ENCODE measurements around the gene C2orf68.
"Not testable (repeated sequence)": the region's sequence is repeated elsewhere in the genome, so short reads cannot be mapped to it uniquely, and the experiment has no call there.

The C2orf68 gene

GRCh38 chr2:85579266-85579935 is 32.5 kb downstream of the C2orf68 start:
- no peak for DNase-seq (ENCODE audit: low spot score)

- no peak for DNase-seq (ENCODE audit: low spot score)
Observed at GRCh38 chr2:85578243-85579180, 33.4 kb downstream of the C2orf68 start.

GRCh38 chr2:85577386-85578242 is 34.3 kb downstream of the C2orf68 start, which contains the start of gene VAMP8:
TSS of gene VAMP8 (plus strand) at chr2:85577586. CDS start at chr2:85577647, 61 bp downstream.
- DNase-seq (ENCODE audit: low spot score): no peak

GRCh38 chr2:85577063-85577385 is 34.8 kb downstream of the C2orf68 start:
- no peak for DNase-seq (ENCODE audit: low spot score)

GRCh38 chr2:85575739-85576138 is 36.1 kb downstream of the C2orf68 start:
- no peak for DNase-seq (ENCODE audit: low spot score)

GRCh38 chr2:85566265-85566664 is 45.6 kb downstream of the C2orf68 start:
- DNase-seq (ENCODE audit: low spot score): no peak

- DNase-seq (ENCODE audit: low spot score): no peak
Observed at GRCh38 chr2:85564144-85564563, 47.7 kb downstream of the C2orf68 start.

GRCh38 chr2:85561280-85562212 is 50.3 kb downstream of the C2orf68 start, which contains the start of gene GGCX:
TSS of gene GGCX (minus strand) at chr2:85561493. CDS start at chr2:85561428, 65 bp downstream.
- DNase-seq (ENCODE audit: low spot score): peak; percentile 95

DNA sequence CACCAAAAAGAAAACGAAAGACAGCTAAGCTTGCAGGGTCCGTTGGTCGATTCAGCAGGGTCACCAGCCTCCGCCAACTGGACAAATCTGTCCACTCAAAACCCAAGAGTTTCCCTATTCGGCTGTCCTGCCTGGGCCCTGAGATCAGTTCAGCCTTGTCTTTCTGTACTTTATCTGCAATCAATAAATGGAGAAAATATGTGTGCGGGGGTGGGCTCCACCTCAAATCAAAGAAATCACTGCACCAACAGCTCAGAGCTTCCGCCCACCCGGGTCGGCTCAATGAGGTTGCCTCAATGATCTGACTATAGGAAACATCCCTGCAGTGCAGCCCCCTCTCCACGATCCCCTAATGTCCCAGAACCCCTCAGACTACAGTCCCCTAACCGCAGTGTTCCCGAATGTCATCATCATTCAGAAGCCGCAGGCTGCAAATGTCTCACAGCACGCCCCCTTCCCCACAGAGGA is 51.0 kb downstream of the C2orf68 start:
- DNase-seq (ENCODE audit: low spot score): no peak

GRCh38 chr2:85560403-85560726 is 51.5 kb downstream of the C2orf68 start:
- DNase-seq (ENCODE audit: low spot score): not testable (repeated sequence)

DNA sequence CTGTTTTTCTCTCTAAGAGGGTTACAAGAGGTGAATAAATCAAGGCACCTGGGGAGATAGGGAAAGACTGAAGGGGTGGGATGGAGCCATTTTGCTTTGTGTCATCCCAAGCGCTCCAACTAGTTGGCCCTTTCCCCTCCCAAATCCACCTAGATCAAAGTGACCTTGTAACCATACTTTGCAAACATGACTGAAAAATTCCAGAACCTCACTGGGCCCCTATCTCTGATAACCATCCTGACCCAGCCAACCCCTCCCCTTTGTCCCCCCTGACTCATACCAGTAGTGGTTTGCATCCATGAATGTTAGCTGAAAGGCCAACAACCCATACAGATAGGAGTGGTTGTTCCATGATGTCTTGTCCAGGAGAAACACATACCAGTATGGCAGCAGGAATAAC is 53.7 kb downstream of the C2orf68 start:
- no peak for DNase-seq (ENCODE audit: low spot score)

DNA sequence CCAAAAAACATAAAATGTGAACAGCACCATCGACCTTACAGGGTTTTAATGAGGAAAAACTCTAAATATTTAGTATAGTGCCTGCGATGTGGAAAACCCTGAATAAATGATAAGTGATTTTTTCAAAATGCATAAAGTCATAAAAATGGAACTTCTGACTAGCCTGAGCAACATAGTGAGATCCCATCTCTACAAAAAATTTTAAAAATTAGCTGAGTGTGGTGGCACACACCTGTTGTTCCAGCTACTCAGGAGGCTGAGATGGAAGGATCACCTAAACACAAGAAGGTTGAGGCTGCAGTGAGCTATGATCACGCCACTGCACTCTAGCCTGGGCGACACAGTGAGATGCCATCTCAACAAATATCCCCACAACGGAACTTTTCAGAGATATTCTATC is 54.7 kb downstream of the C2orf68 start:
- no peak for DNase-seq (ENCODE audit: low spot score)

All from left forelimb (tissue), 1 donor.